Measurements from ENCODE around the gene APOL6.

APOL6 gene, protein sequence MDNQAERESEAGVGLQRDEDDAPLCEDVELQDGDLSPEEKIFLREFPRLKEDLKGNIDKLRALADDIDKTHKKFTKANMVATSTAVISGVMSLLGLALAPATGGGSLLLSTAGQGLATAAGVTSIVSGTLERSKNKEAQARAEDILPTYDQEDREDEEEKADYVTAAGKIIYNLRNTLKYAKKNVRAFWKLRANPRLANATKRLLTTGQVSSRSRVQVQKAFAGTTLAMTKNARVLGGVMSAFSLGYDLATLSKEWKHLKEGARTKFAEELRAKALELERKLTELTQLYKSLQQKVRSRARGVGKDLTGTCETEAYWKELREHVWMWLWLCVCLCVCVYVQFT

DNA sequence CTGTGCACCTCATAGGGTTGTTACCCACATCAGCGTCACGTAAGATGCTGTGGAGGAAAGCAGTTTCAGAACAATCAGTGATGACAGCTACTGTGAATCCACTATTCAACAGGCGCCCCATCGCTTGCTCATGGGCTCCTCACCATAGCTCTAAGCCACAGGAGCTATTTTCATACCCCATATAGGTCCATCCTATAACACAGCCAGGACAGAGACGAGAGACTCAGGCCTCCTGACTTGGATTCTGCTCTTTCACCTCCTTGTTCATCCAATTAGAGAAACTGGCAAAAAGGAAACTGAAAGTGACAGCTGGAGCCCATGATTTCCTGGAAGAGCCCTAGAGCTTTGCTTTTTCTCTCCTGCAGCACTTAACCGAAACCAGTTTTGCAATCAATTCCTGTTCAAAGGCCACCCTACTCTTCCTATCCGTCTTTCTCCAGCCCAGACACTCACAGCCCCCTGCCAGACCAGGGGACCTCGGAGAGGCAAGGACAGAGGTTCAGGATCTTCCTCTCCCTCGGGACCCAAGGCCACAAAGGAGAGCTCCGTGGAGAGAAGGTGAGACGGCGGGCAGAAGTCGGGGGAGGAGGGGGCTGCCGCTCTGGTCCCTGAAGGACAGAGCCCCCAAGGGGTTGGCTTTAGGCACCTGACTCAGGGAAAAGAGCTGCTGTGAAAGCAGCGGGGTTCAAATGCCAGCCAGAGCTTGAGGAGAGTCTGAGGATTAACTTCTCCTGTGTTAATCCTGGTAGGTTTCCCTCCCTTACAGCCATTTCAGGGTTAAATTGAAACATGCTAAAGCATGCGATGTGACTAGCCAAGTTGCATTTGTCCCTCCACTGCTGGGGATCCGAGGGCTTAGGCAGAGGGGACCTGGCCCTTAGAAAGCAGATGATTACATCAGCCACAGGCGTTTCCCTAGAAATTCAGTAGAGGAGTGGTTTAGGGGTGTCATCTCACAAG is at the start of gene APOL6:
Gene APOL6 (plus strand): TSS at position 381 of the 960 bp plus-strand sequence. CDS start 7,980 bp downstream, outside the sequence.
- DNase-seq = peak; percentile 97

DNA sequence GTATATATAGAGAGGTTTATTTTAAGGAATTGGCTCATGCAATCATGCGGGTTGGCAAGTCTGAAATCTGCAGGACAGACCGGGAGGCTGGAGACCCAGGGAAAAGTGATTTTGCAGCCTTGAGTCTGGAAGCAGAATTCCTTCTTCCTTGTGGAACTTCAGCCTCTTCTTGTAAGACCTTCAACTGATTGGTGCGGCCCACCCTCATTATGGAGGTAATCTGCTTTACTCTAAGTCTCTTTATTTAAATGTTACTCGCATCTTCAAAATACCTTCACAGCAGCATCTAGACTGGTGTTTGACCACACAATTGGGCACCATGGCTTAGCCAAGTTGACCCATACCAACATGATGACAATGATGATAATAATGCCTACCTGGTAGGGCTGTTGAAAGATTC is 48.9 kb upstream of the APOL6 start:
- no peak for DNase-seq

DNA sequence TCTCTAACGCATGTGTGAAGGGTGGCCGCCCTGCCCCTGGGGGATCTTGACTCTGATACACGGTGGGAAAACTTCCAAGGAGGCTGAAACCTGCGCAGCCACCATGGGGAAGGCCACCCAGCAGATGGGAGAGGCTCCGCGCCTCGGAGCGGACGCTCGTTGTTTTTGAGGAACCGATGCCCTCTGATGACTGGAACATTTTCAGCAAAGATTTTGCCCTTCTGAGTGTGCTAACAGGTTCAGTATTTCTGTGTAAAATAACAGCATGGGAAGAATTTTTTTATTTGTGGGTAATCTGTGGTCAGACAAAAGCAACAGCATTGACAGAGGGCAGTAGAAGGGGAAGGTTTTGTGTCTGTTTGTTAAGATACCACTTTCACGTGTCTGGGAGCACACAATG is 47.8 kb upstream of the APOL6 start:
- peak; percentile 80 for DNase-seq

DNA sequence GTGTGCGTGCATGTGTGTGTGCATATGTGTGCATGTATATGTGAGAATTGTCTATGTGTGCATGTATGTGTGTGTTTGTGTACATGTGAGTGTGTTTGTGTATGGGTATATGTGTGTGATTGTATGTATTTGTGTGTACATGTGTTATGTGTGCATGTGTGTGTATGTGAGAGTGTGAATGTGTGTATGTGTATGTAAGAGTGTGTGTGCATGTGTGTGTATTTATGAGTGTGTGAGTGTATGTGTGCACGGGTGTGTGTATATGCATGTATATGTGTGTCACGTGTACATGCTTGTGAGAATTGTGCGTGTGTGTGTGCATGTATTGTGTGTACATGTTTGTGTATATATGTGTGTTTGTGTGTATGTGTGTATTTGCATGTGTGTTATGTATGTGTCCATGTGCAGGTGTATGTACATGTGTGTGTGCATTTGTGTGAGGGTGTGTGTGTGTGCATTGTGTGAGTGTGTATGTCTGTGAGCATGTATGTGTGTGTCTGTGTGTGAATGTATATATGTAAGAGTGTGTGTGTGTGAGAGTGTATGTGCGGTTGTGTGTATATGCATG is 47.1 kb upstream of the APOL6 start:
- DNase-seq = no peak

DNA sequence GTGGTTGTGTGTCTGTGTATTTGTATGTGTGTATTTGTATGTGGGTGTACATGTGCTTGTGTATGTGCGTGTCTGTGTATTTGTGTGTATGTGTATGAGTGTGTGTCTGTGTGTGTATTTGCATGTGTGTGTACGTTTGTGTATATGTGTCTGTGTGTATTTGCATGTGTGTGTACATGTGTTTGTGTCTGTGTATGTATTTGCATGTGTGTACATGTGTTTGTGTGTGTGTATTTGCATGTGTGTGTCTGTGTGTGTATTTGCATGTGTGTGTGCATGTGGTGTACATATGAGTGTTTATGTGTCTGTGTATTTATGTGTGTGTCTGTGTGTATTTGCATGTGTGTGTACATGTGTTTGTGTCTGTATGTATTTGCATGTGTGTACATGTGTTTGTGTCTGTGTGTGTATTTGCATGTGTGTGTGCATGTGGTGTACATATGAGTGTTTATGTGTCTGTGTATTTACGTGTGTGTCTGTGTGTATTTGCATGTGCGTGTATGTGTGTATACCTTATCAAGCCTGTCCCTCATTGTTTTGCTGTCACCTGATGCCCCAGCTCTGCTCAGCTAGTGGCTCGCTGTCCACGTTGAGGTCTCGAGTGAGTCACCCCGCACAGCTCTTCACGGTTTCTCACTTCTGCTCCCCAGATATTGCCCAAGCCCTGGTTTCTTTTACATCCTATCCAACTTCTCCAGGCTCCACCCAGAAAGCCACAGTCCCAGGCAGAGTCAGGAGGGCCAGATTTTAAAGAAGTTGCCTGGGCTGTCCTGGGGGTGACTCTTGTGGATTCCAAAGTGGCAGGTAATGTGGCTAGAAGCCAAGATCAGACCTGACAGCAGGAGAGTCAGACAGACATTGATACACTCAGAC is 46.3 kb upstream of the APOL6 start:
- peak; percentile 95 for DNase-seq

DNA sequence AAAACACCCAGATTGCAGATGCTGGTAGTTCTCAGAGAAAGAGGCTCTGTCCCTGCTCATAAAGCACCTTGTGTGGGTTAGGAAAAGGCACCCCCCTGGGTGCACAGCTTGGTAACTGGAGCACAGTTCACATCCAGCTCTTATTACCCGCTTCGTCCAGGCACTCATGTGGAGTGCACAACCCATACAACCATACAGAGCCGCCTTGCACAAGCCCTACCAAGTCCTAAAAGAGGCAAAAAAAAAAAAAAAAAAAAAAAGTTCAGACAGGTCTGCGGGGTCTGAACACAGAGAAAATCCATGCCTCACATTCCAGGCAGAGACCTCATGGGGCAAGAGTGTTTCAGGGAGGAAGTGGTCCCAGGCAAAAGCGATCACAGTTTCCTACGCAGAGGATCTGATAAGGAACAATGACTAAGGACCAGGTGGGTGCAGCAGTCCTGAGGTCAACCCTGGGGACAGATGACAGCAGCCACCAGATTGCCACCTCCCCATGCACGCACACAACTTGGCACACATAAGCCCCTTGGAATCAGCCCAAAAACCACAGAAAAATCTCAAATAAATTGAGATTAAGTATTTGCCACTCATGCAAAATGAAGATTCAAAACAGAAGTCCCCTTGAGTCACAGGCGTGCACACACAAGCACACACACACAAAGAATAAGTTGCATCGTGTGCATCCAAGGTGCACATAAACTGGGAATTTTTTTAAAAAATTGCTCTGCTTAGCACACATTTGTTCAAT is 43.5 kb upstream of the APOL6 start:
- DNase-seq = peak; percentile 75

DNA sequence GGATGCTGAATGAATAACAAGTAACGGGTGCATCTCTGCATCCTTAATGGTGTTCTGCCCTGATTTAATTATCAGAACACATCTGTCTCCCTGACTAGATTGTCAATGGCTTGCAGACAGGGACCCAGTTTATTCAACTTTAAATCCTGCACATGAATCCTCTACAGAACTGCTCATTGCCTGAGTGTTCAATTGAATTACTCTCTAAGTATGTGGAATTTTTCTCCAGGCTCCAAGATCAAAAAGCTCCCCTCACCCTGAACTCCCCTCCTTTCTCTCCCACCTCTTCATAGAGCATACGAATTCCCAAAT is 42.9 kb upstream of the APOL6 start:
- DNase-seq = no peak

DNA sequence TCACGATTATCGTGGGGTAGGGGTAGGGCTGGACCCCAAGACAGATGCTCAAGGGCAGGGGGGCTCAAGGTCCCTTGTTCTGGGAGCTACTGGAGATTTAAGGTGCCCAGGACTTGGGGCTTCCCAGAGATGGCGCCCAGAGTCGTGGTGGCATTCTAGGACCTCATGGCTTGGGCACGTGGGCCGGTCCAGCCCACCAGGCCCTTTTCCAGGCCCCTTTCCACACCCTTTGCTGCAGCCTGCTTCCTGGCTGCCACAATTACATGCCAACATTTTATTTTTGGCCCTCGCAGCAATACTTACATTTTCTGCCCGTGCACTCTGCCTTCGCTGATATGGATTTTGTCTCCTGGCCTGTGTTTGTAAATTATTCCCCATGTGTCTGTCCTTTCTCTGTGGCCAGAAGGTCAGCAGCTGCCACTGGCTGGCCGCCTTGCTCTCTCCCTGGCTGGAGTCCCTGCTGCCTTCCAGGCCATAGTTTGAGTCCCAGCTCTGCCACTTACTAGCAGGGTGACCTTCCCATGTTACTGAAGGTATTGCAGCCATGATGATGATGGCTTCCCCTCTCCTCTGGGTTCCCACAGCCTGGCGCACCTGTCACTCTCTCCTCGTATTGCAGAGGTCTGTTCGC is 42.3 kb upstream of the APOL6 start:
- DNase-seq = no peak

DNA sequence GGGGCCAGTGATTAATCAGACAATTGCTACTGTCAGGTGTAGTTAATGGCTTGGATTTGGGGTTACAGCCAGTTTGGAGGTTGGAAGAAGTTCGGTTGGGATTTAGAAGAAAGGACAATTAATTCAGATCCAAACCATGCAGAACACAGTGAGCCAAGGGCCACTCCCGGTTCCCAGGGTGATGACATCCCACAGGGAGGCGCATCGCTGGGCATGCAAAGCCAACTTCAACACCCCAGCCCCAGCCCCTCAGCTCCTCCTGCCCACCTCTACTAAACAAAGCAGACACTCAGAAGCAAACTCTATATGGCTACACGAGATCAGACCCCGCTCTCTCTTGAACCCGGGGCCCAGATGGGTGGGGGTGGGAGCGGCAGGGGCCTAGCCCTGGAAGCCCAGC is 41.3 kb upstream of the APOL6 start:
- DNase-seq = no peak

DNA sequence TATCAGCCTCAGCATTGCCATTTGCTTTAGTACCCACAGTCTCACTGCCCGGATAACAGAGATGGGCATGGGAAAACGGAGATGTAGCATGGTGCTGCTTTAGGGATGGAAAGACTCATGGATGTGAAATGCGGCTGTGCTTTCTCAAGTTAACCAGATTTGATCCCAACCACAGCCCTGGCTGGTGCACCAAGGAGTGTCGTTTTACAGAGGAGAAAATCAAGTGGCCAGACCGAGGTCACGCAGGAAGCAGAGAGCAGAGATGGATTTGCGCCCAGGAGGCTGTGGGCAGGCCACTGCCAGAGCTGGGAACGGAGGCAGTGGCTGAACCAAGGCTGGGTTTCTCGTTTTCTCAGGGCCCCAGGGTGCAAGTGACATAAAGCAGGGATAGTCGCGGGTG is 40.2 kb upstream of the APOL6 start:
- no peak for DNase-seq

DNA sequence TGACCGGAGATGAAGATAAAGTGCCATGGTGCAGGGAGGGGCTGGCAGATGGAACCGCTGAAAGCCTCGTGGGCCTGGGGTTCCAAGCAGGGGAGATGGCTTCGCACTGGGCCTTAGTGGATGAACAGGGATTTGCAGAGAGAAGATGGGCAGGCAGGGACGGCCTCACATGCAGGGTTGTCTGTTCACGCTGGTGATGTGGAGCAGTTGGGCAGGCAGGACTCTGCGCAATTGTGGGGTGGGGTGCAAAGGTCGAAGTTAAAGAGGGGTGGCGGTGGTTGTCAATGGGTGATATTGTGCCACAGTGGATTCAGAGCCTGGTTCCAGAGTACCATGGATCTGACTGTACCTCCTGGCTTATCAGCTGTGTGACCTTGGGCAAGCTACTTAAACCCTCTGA is 39.0 kb upstream of the APOL6 start:
- DNase-seq = no peak

DNA sequence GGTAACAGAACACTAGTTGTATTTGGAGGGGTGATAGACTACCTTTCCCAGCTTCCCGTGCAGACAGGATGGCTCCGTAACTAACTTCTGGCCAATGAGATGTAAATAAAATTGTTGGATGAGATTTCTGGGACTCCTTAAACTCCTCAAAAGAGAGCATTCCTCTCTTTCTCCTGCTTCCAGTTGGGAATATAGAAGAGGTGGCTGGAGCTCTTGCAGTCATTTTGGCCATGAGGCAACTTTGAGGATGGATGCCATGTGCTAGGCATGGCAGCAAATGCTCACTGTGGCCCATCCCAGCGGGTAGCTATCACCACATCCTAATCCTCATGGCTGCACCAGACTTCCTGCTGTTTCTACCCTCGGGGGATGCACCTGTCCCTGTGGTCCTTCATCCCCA is 38.5 kb upstream of the APOL6 start:
- no peak for DNase-seq

DNA sequence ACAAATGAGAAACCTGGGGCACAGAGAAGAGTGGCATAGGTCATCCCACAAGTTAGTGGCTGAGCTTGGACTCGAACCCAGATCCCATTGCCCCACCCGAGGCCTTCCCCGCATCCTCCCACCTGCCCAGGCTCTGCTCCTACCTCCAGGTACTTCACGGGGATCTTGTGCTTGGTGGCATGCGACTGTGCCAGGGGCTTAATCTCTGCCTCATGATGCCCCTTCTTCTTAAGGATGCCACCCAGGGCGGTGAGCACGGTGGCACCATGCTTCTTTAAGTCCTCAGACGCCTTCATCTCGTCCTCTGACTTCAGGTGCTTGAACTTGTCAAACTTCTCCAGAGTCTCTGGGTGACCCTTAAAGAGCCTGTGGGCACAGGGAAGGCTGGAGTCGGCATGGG is 37.5 kb upstream of the APOL6 start:
- no peak for DNase-seq

DNA sequence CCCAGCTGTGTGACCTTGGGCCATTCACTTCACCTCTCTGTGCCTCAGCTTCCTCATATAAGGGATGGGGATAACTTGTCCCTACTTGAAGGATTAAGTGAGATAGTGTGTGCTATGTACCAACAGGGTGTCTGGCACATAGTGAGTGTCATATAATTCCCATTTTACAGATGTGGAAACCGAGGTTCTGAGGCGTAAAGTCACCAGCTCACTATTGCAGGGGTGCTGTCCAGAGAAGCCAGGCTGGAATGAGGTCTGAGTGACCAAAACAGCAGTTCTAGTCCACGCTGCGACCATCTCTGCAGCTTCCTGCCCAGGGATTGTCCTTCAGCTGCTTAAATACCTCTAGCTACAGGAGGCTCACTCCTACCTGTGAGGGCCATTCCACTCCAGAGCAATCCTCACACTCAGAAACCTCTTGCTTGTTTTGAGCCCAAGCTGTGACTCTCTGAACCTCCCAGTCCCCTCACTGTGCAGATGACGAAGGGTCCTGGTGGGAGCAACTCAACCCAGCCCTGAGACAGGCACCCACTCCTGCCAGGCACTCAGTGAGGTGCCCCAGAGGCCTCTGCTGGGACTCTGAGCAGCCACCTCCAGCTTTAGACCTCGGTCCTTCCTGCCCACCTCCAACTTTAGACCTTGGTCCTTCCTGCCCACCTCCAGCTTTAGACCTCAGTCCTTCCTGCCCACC is 36.9 kb upstream of the APOL6 start:
- no peak for DNase-seq

DNA sequence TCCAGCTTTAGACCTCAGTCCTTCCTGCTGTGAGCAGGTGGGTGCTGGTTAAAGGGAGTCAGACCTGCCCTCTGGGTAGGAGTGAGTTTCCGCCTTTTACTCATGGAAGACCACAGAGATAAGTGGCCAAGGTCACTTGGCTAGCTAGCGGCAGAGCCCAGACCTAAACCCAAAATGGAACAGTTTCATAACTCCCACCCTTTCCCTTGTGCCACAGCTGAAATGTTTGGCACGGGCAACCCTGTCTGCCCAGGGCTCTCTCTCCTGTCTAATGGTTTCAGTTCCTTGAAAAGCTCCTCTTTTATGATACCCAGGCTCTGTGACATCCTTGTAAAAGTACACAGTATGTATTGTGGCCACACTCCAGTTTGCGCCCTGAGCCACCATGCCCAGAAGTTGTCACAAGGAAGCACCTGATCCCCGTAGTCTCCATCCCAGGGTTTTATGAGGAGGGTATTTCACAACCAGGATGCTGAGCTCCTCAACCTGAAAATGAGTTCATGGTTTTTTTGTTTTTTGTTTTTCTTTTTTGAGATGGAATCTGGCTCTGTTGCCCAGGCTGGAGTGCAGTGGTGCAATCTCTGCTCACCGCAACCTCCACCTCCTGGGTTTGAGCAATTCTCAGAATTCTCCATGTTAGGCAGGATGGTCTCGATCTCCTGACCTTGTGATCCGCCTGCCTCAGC is 36.2 kb upstream of the APOL6 start:
- peak; percentile 59 for DNase-seq

DNA sequence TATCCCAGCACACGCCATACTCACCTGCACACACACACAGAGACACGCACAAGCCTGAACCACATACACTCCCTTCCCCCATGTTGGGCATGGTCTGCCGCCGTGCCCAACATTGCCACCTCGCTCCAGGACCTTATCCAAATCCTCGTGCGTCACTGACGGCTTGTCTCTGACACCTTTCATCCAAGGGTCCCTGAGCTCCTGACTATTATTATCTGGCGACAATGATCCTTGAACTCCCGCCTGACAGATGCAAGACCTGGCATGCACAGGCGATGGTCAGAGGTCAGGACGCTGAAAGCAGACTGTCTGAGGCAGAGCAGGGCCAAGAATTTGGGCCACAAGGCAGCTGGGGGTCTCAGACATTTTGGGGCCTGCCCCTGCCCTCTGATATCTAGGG is 35.3 kb upstream of the APOL6 start:
- no peak for DNase-seq

DNA sequence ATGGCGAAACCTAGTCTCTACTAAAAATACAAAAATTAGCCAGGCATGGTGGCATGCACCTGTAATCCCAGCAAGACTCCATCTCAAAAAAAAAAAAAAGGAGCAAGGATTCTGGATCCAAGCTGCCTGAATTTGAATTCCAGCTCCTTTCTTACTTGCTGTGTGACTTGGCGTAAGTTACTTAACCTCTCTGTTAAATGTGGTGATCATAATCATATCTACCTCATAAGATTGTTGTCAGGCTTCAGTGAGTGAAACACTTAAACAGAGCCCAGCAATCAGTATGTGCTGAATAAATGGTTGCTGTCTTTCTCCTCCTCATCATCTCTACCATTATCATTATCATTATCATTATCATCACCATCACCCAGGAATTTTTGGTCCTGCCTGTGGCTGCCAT is 33.8 kb upstream of the APOL6 start:
- no peak for DNase-seq

DNA sequence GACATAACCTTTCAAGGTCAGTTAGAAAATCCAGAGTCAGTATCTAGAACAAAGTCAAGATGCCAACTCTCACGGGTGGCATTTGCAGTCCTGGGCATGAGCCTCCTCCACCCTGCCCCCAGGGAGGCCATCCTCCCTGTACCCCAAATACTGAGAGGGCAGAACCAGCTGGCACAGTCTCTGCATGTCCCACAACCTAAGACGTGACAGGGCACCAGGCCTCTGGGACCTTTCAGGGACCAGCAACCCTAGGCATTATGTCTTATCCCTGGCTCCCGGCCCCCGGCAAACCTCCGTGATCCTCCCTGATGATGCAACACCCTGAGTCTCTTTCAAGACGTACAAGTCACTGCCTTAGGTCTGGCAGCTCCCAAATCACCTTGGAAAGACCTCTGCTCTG is 33.1 kb upstream of the APOL6 start:
- no peak for DNase-seq

DNA sequence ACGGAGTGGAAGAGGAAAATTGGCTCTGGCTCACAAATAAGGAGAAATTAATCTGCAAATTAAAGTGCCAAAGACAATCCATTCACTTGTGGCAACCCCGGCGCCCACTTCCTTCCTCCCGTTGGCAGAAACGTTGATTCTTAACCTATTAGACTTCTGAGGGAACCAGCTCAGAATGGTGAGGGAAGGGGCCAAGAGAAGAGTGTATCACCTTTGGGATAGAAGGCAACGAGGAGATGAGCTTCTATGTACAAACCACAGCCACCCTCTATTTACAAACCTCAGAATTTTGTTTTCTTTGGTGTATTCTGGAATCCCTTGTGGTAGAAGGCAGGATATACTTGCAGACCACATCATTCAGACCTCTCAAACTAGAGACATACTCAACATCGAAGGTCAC is 32.2 kb upstream of the APOL6 start:
- no peak for DNase-seq

DNA sequence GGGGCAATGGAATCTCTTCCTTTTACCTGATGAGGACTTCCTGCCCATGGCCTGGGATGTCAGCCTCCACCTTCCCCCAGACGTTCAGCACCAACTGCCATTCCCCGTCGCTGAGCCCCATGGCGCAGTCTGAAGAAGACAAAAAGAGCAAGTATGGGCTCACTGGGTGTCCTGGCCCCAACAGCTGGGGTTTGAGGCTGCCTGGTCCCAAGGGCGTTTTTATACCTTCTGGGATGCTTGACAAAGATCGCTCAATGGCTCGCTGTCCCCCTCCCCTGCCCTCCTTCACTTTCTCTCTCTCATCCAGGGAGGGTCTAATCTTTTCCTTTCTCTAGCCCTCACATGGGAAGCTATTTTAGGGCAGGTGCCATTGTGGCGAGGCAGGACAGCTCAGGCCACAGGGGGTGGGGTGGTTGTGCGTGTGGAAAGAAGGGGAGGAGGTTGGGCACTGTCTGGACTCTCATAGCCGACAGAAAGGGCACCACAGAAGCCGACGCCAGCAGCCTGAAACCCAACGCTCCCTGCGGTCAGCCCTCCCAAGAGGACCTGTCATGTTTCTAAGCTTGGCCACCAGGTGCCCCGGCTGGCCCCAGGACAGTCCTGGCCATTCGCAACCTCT is 31.0 kb upstream of the APOL6 start, which contains the start of gene MB:
Gene MB (minus strand): TSS at position 193 of the 619 bp plus-strand sequence. CDS start 72 bp downstream, at position 121.
- DNase-seq = no peak

Measured in suppressor macrophage treated with lipopolysaccharide for 4 hours (primary cell).